ENCODE measurements around the gene FIBP. TPM values are rescaled to one million over a fixed set of nuclear protein-coding genes. Genes with fewer than 3 reads are reported as not detected.

Gene FIBP
- total RNA-seq, 2 experiments from 2014 or later = 78.8 to 79.9 TPM

- H3K27me3 Mint-ChIP-seq = no peaks in the 10 kb centered on the region
- H3K27ac Mint-ChIP-seq = no peak overlapping the region
- H3K36me3 Mint-ChIP-seq (ENCODE audit: low read depth) = peaks cover 17% of the 10 kb centered on the region
- ChIA-PET CTCF (interaction anchor here (1.0 to 1.8 kb wide), 3 partner anchors 11 to 68 kb away, joined by 3 to 8 read pairs (median 4); partner anchors contain the start of gene CCDC85B), POLR2A (interaction anchor here (2.0 to 29.8 kb wide), 2 partner anchors 9 to 42 kb away, joined by 6 to 560 read pairs; partner anchors contain the start of genes CCDC85B, CTSW, FIBP and FOSL1)
- no peak overlapping the region for H3K4me3 Mint-ChIP-seq
- no peak for ATAC-seq
- H3K4me1 Mint-ChIP-seq (ENCODE audit: low read depth) = no peaks in the 10 kb centered on the region
- peaks cover 3% of the 10 kb centered on the region for H3K9me3 Mint-ChIP-seq
- TF ChIP-seq CTCF (IDR thresholded peaks at IDR 0.05) = no peak
- DNase-seq = no peak
- intact Hi-C loops (cut with micrococcal nuclease) = no loop called here
These were observed 40.5 kb downstream of the FIBP start for GRCh38 chr11:65847746-65848145.

GRCh38 chr11:65844231-65844872 lies 43.9 kb downstream of the FIBP start:
- H3K27ac Mint-ChIP-seq = no peak overlapping the region
- H3K4me3 Mint-ChIP-seq = no peak overlapping the region
- no peak for ATAC-seq
- no peaks in the 10 kb centered on the region for H3K9me3 Mint-ChIP-seq
- no peak for TF ChIP-seq CTCF (IDR thresholded peaks at IDR 0.05)
- CTCF ChIA-PET = interaction anchor here (0.7 to 2.0 kb wide), 3 partner anchors 40 to 133 kb away, joined by 3 to 4 read pairs (median 4); partner anchors contain the start of genes AP5B1 and KAT5
- POLR2A ChIA-PET = interaction anchor here (0.8 to 0.9 kb wide), 2 partner anchors 16 to 247 kb away, joined by 3 read pairs; no protein-coding TSS in a partner anchor
- H3K36me3 Mint-ChIP-seq (ENCODE audit: low read depth) = no peaks in the 10 kb centered on the region
- intact Hi-C loops (cut with micrococcal nuclease) = no loop called here
- H3K4me1 Mint-ChIP-seq (ENCODE audit: low read depth) = no peaks in the 10 kb centered on the region
- DNase-seq = no peak
- H3K27me3 Mint-ChIP-seq = no peaks in the 10 kb centered on the region

GRCh38 chr11:65843811-65844210 lies 44.5 kb downstream of the FIBP start:
- no peaks in the 10 kb centered on the region for H3K4me1 Mint-ChIP-seq (ENCODE audit: low read depth)
- no peak for DNase-seq

GRCh38 chr11:65842144-65842543 lies 46.1 kb downstream of the FIBP start:
- no peaks in the 10 kb centered on the region for H3K27me3 Mint-ChIP-seq
- no peak overlapping the region for H3K4me3 Mint-ChIP-seq
- H3K9me3 Mint-ChIP-seq = no peaks in the 10 kb centered on the region
- no peak for TF ChIP-seq CTCF (IDR thresholded peaks at IDR 0.05)
- intact Hi-C loops (cut with micrococcal nuclease) = no loop called here
- POLR2A ChIA-PET = no interaction called here
- H3K36me3 Mint-ChIP-seq (ENCODE audit: low read depth) = no peaks in the 10 kb centered on the region
- no peak overlapping the region for H3K27ac Mint-ChIP-seq
- no peak for ATAC-seq
- no peak for DNase-seq
- CTCF ChIA-PET = no interaction called here
- no peaks in the 10 kb centered on the region for H3K4me1 Mint-ChIP-seq (ENCODE audit: low read depth)

More at GRCh38 chr11:65843811-65844210, 44.5 kb downstream of the FIBP start:
- no peak for ATAC-seq
- Mint-ChIP-seq H3K27me3 (no peaks in the 10 kb centered on the region), H3K36me3 (ENCODE audit: low read depth) (no peaks in the 10 kb centered on the region), H3K27ac (no peak overlapping the region), H3K9me3 (no peaks in the 10 kb centered on the region), H3K4me3 (no peak overlapping the region)
- ChIA-PET POLR2A (interaction anchor here (0.7 to 1.0 kb wide), 3 partner anchors 8 to 64 kb away, joined by 3 to 9 read pairs (median 3); no protein-coding TSS in a partner anchor), CTCF (interaction anchor here (0.7 to 2.0 kb wide), 6 partner anchors 7 to 132 kb away, joined by 3 to 4 read pairs (median 4); partner anchors contain the start of genes AP5B1, FIBP and KAT5)
- TF ChIP-seq CTCF (IDR thresholded peaks at IDR 0.05) = no peak
- intact Hi-C loops (cut with micrococcal nuclease) = no loop called here

- no peak for TF ChIP-seq CTCF (IDR thresholded peaks at IDR 0.05)
These were observed 54.1 kb downstream of the FIBP start for GRCh38 chr11:65834202-65834601.

More at GRCh38 chr11:65834202-65834601, 54.1 kb downstream of the FIBP start:
- Mint-ChIP-seq H3K4me3 (no peak overlapping the region), H3K27ac (no peak overlapping the region), H3K9me3 (peaks cover 2% of the 10 kb centered on the region), H3K27me3 (peaks cover 2% of the 10 kb centered on the region), H3K36me3 (ENCODE audit: low read depth) (peaks cover 4% of the 10 kb centered on the region), H3K4me1 (ENCODE audit: low read depth) (peaks cover 23% of the 10 kb centered on the region)
- intact Hi-C loops (cut with micrococcal nuclease) = no loop called here
- CTCF ChIA-PET = interaction anchor here (1.7 to 4.1 kb wide), 3 partner anchors 16 to 115 kb away, joined by 5 to 28 read pairs (median 24); no protein-coding TSS in a partner anchor
- POLR2A ChIA-PET = interaction anchor here (1.0 to 2.2 kb wide), 6 partner anchors 11 to 123 kb away, joined by 3 to 21 read pairs (median 4); partner anchors contain the start of genes KAT5 and MUS81
- ATAC-seq = peak; percentile 2
- DNase-seq = no peak
